ENCODE data around the gene EGFLAM. TPM values are rescaled to one million over a fixed set of nuclear protein-coding genes. Genes with fewer than 3 reads are reported as not detected.

Gene EGFLAM
- not detected for total RNA-seq
- 0 reads per million in 2 donors for total RNA-seq

GRCh38 chr5:38258319-38259061 lies at the start of gene EGFLAM:
Gene EGFLAM, plus strand, starts transcription at chr5:38258559. Its CDS starts 196 bp downstream, at chr5:38258755.
- H3K27ac Mint-ChIP-seq, result no peak within 1 kb of the TSS
- peak within 1 kb of the TSS; percentile 39 for H3K4me3 Mint-ChIP-seq
- no peak for ATAC-seq

GRCh38 chr5:38208782-38209378 lies 49.5 kb upstream of the EGFLAM start:
- H3K27ac Mint-ChIP-seq, result no peak overlapping the region
- no peak overlapping the region for H3K4me3 Mint-ChIP-seq
- no peaks in the 10 kb centered on the region for H3K4me1 Mint-ChIP-seq
- H3K36me3 Mint-ChIP-seq (ENCODE audit: low read depth), result no peaks in the 10 kb centered on the region
- H3K9me3 ChIP-seq (ENCODE audit: control insufficient read depth, low read length, poor library complexity, severe bottlenecking), result no peaks in the 10 kb centered on the region
- H3K27me3 Mint-ChIP-seq, result peaks cover 20% of the 10 kb centered on the region
- ATAC-seq (no peak), DNase-seq (no peak)

More at GRCh38 chr5:38258319-38259061, at the start of gene EGFLAM:
- peaks cover 83% of the 10 kb centered on the region for H3K27me3 Mint-ChIP-seq
- H3K9me3 ChIP-seq (ENCODE audit: control insufficient read depth, low read length, poor library complexity, severe bottlenecking), result no peaks in the 10 kb centered on the region
- H3K4me1 Mint-ChIP-seq, result peaks cover 6% of the 10 kb centered on the region
- DNase-seq, result no peak
- H3K36me3 Mint-ChIP-seq (ENCODE audit: low read depth), result peaks cover 4% of the 10 kb centered on the region

GRCh38 chr5:38210676-38211353 lies 47.5 kb upstream of the EGFLAM start:
- ATAC-seq (no peak), DNase-seq (no peak)
- H3K36me3 Mint-ChIP-seq (ENCODE audit: low read depth), result no peaks in the 10 kb centered on the region
- H3K27ac Mint-ChIP-seq, result no peak overlapping the region
- H3K4me3 Mint-ChIP-seq, result no peak overlapping the region
- peaks cover 8% of the 10 kb centered on the region for H3K27me3 Mint-ChIP-seq
- H3K4me1 Mint-ChIP-seq, result no peaks in the 10 kb centered on the region
- no peaks in the 10 kb centered on the region for H3K9me3 ChIP-seq (ENCODE audit: control insufficient read depth, low read length, poor library complexity, severe bottlenecking)

- Mint-ChIP-seq H3K4me3 (no peak overlapping the region), H3K27ac (no peak overlapping the region), H3K4me1 (no peaks in the 10 kb centered on the region), H3K36me3 (ENCODE audit: low read depth) (no peaks in the 10 kb centered on the region), H3K27me3 (peaks cover 8% of the 10 kb centered on the region)
- H3K9me3 ChIP-seq (ENCODE audit: control insufficient read depth, low read length, poor library complexity, severe bottlenecking), result no peaks in the 10 kb centered on the region
- DNase-seq, result no peak
- no peak for ATAC-seq
These were observed 47.0 kb upstream of the EGFLAM start for GRCh38 chr5:38211354-38211710.

- H3K9me3 ChIP-seq (ENCODE audit: control insufficient read depth, low read length, poor library complexity, severe bottlenecking), result no peaks in the 10 kb centered on the region
- ATAC-seq (no peak), DNase-seq (no peak)
- Mint-ChIP-seq H3K4me3 (no peak overlapping the region), H3K4me1 (no peaks in the 10 kb centered on the region), H3K27me3 (peaks cover 1% of the 10 kb centered on the region), H3K27ac (no peak overlapping the region), H3K36me3 (ENCODE audit: low read depth) (no peaks in the 10 kb centered on the region)
These were observed 46.1 kb upstream of the EGFLAM start for GRCh38 chr5:38212307-38212706.

- Mint-ChIP-seq H3K27ac (no peak overlapping the region), H3K4me1 (no peaks in the 10 kb centered on the region), H3K27me3 (peaks cover 14% of the 10 kb centered on the region), H3K4me3 (no peak overlapping the region), H3K36me3 (ENCODE audit: low read depth) (no peaks in the 10 kb centered on the region)
- H3K9me3 ChIP-seq (ENCODE audit: control insufficient read depth, low read length, poor library complexity, severe bottlenecking), result no peaks in the 10 kb centered on the region
- DNase-seq (no peak), ATAC-seq (no peak)
These were observed 32.3 kb upstream of the EGFLAM start for GRCh38 chr5:38226091-38226490.

GRCh38 chr5:38228914-38229313 lies 29.4 kb upstream of the EGFLAM start:
- H3K9me3 ChIP-seq (ENCODE audit: control insufficient read depth, low read length, poor library complexity, severe bottlenecking), result no peaks in the 10 kb centered on the region
- Mint-ChIP-seq H3K36me3 (ENCODE audit: low read depth) (no peaks in the 10 kb centered on the region), H3K27me3 (peaks cover 14% of the 10 kb centered on the region), H3K4me1 (no peaks in the 10 kb centered on the region), H3K4me3 (no peak overlapping the region), H3K27ac (no peak overlapping the region)
- DNase-seq (no peak), ATAC-seq (no peak)

GRCh38 chr5:38234737-38235136 lies 23.6 kb upstream of the EGFLAM start:
- no peak for ATAC-seq
- H3K9me3 ChIP-seq (ENCODE audit: control insufficient read depth, low read length, poor library complexity, severe bottlenecking), result no peaks in the 10 kb centered on the region
- Mint-ChIP-seq H3K36me3 (ENCODE audit: low read depth) (no peaks in the 10 kb centered on the region), H3K27ac (no peak overlapping the region), H3K4me3 (no peak overlapping the region), H3K4me1 (no peaks in the 10 kb centered on the region), H3K27me3 (no peaks in the 10 kb centered on the region)
- no peak for DNase-seq

- no peak overlapping the region for H3K27ac Mint-ChIP-seq
- H3K4me1 Mint-ChIP-seq, result no peaks in the 10 kb centered on the region
- no peak for ATAC-seq
- H3K9me3 ChIP-seq (ENCODE audit: control insufficient read depth, low read length, poor library complexity, severe bottlenecking), result no peaks in the 10 kb centered on the region
- peaks cover 9% of the 10 kb centered on the region for H3K27me3 Mint-ChIP-seq
- no peak overlapping the region for H3K4me3 Mint-ChIP-seq
- no peaks in the 10 kb centered on the region for H3K36me3 Mint-ChIP-seq (ENCODE audit: low read depth)
- no peak for DNase-seq
These were observed 20.7 kb upstream of the EGFLAM start for GRCh38 chr5:38237681-38238080.

- Mint-ChIP-seq H3K27me3 (peaks cover 16% of the 10 kb centered on the region), H3K27ac (no peak overlapping the region), H3K4me1 (no peaks in the 10 kb centered on the region), H3K4me3 (no peak overlapping the region), H3K36me3 (ENCODE audit: low read depth) (peaks cover 2% of the 10 kb centered on the region)
- DNase-seq, result no peak
- ATAC-seq, result no peak
- no peaks in the 10 kb centered on the region for H3K9me3 ChIP-seq (ENCODE audit: control insufficient read depth, low read length, poor library complexity, severe bottlenecking)
These were observed 18.1 kb upstream of the EGFLAM start for GRCh38 chr5:38240212-38240611.

GRCh38 chr5:38241655-38242054 lies 16.7 kb upstream of the EGFLAM start:
- Mint-ChIP-seq H3K4me1 (no peaks in the 10 kb centered on the region), H3K27me3 (peaks cover 22% of the 10 kb centered on the region), H3K36me3 (ENCODE audit: low read depth) (peaks cover 2% of the 10 kb centered on the region), H3K4me3 (no peak overlapping the region), H3K27ac (no peak overlapping the region)
- no peaks in the 10 kb centered on the region for H3K9me3 ChIP-seq (ENCODE audit: control insufficient read depth, low read length, poor library complexity, severe bottlenecking)
- DNase-seq, result no peak
- ATAC-seq, result no peak

- Mint-ChIP-seq H3K4me1 (no peaks in the 10 kb centered on the region), H3K27me3 (peaks cover 19% of the 10 kb centered on the region), H3K4me3 (no peak overlapping the region), H3K27ac (no peak overlapping the region), H3K36me3 (ENCODE audit: low read depth) (peaks cover 2% of the 10 kb centered on the region)
- no peaks in the 10 kb centered on the region for H3K9me3 ChIP-seq (ENCODE audit: control insufficient read depth, low read length, poor library complexity, severe bottlenecking)
- DNase-seq (no peak), ATAC-seq (no peak)
These were observed 13.1 kb upstream of the EGFLAM start for GRCh38 chr5:38245307-38245706.

GRCh38 chr5:38249301-38249700 lies 9.1 kb upstream of the EGFLAM start:
- DNase-seq, result no peak
- Mint-ChIP-seq H3K4me1 (no peaks in the 10 kb centered on the region), H3K27me3 (peaks cover 19% of the 10 kb centered on the region), H3K36me3 (ENCODE audit: low read depth) (peaks cover 2% of the 10 kb centered on the region), H3K4me3 (no peak overlapping the region), H3K27ac (no peak overlapping the region)
- no peak for ATAC-seq
- no peaks in the 10 kb centered on the region for H3K9me3 ChIP-seq (ENCODE audit: control insufficient read depth, low read length, poor library complexity, severe bottlenecking)

Data from T-helper 17 cell (primary cell).